GM21786 (cell line): ENCODE measurements around the gene FRMD4B.

Source experiments
- ATAC-seq: cut with Tn5 transposase; IDR thresholded peaks from one replicate; pipeline ENCODE4 v1.9.1; 2021; ENCODE audit not compliant: unreplicated experiment

FRMD4B gene

GRCh38 chr3:69209413-69209812 lies 176.5 kb downstream of the FRMD4B start:
- no peak for ATAC-seq

- ATAC-seq: no peak
Measured at GRCh38 chr3:69207031-69207430, 178.9 kb downstream of the FRMD4B start.

- no peak for ATAC-seq
Measured at GRCh38 chr3:69205385-69205784, 180.5 kb downstream of the FRMD4B start.

- ATAC-seq: peak; percentile 92
Measured at GRCh38 chr3:69204315-69204957, 181.5 kb downstream of the FRMD4B start.

GRCh38 chr3:69203631-69204314 lies 182.1 kb downstream of the FRMD4B start:
- ATAC-seq: peak; percentile 13

- no peak for ATAC-seq
Measured at GRCh38 chr3:69201658-69202057, 184.2 kb downstream of the FRMD4B start.

- ATAC-seq: no peak
Measured at GRCh38 chr3:69200384-69201068, 185.4 kb downstream of the FRMD4B start.

GRCh38 chr3:69199942-69200341 lies 185.9 kb downstream of the FRMD4B start:
- no peak for ATAC-seq

- no peak for ATAC-seq
Measured at GRCh38 chr3:69197922-69198530, 187.9 kb downstream of the FRMD4B start.

GRCh38 chr3:69197455-69197854 lies 188.4 kb downstream of the FRMD4B start:
- no peak for ATAC-seq

GRCh38 chr3:69196876-69197275 lies 189.0 kb downstream of the FRMD4B start:
- no peak for ATAC-seq

GRCh38 chr3:69194431-69195165 lies 191.3 kb downstream of the FRMD4B start:
- no peak for ATAC-seq

GRCh38 chr3:69193749-69194148 lies 192.1 kb downstream of the FRMD4B start:
- ATAC-seq: no peak

- ATAC-seq: no peak
Measured at GRCh38 chr3:69191516-69191915, 194.4 kb downstream of the FRMD4B start.

GRCh38 chr3:69189487-69189886 lies 196.4 kb downstream of the FRMD4B start:
- ATAC-seq: no peak

- no peak for ATAC-seq
Measured at GRCh38 chr3:69186575-69187093, 199.3 kb downstream of the FRMD4B start.

- no peak for ATAC-seq
Measured at GRCh38 chr3:69182588-69183316, 203.1 kb downstream of the FRMD4B start.

GRCh38 chr3:69181592-69182211 lies 204.2 kb downstream of the FRMD4B start:
- no peak for ATAC-seq

- ATAC-seq: no peak
Measured at GRCh38 chr3:69180869-69181591, 204.9 kb downstream of the FRMD4B start.
